Caki2 (cell line): ENCODE results near the gene NDUFB7. TPM values are rescaled to one million over a fixed set of nuclear protein-coding genes. Genes with fewer than 3 reads are reported as not detected.

Experiments
- total RNA-seq: library from RNA; depleted of rRNA; stranded (reverse); fragments of >200 nt; shearing (Covaris generic); gene quantifications from 2 replicates; pipeline ENCODE4 v1.2.3, GENCODE V29; 2014; ENCODE audit warnings: low replicate concordance; rRNA removed

The NDUFB7 gene
- total RNA-seq, 1 experiment from 2014 or later, result 590 TPM

Other genes starting within 250 kb of the NDUFB7 start
- gene ADGRE5, start 190.6 kb downstream of the NDUFB7 start, total RNA-seq, result 80.1 and 111 TPM in 2 replicates
- 165 and 194 TPM in 2 replicates for gene DDX39A, start 152.7 kb downstream of the NDUFB7 start, total RNA-seq
- gene PKN1, start 138.8 kb downstream of the NDUFB7 start, total RNA-seq, result 198 and 223 TPM in 2 replicates
- 0.24 TPM in 1 of 2 replicates, not detected in the other for gene PTGER1, start 96.7 kb downstream of the NDUFB7 start, total RNA-seq
- 321 and 340 TPM in 2 replicates for gene GIPC1, start 75.9 kb downstream of the NDUFB7 start, total RNA-seq
- gene DNAJB1, start 53.7 kb downstream of the NDUFB7 start, total RNA-seq, result 160 and 173 TPM in 2 replicates
- gene TECR, start 42.5 kb downstream of the NDUFB7 start, total RNA-seq, result 169 and 181 TPM in 2 replicates
- not detected in 2 replicates for gene CLEC17A, start 11.0 kb upstream of the NDUFB7 start, total RNA-seq
- gene ADGRE3, start 102.8 kb upstream of the NDUFB7 start, total RNA-seq, result not detected in 2 replicates
- gene ZNF333, start 118.0 kb upstream of the NDUFB7 start, total RNA-seq, result 0.84 and 2.3 TPM in 2 replicates
- not detected in 2 replicates for gene ADGRE2, start 206.5 kb upstream of the NDUFB7 start, total RNA-seq